Stimulated activated CD8-positive, alpha-beta memory T cell treated with anti-CD3 and anti-CD28 coated beads, Interleukin-7, amount 100 ng/mL, for 1 hour (primary cell): ENCODE data around the gene MUC3A.
"Not testable (repeated sequence)": the region's sequence is repeated elsewhere in the genome, so short reads cannot be mapped to it uniquely, and the experiment has no call there.

Experiments
- DNase-seq, 2 donors: peaks; one replicate each; pipeline ENCODE4 v3.0.0-alpha.2; 2020; ENCODE audit warnings: low read depth in 2 of 2

The MUC3A gene

GRCh38 chr7:100971111-100972001 is 22.0 kb downstream of the MUC3A start:
- DNase-seq: no peak

- DNase-seq: no peak
These were observed 22.6 kb downstream of the MUC3A start for GRCh38 chr7:100972002-100972347.

GRCh38 chr7:100974021-100974420 is 24.7 kb downstream of the MUC3A start:
- DNase-seq: no peak

GRCh38 chr7:100975371-100975821 is 26.1 kb downstream of the MUC3A start:
- DNase-seq: no peak

- no peak for DNase-seq
These were observed 29.0 kb downstream of the MUC3A start for GRCh38 chr7:100978300-100978699.

GRCh38 chr7:100983451-100984187 is 34.3 kb downstream of the MUC3A start:
- no peak for DNase-seq

- DNase-seq: not testable (repeated sequence)
These were observed 35.0 kb downstream of the MUC3A start for GRCh38 chr7:100984241-100984918.

- DNase-seq: not testable (repeated sequence)
These were observed 35.9 kb downstream of the MUC3A start for GRCh38 chr7:100985033-100985797.

GRCh38 chr7:100991631-100992030 is 42.3 kb downstream of the MUC3A start:
- DNase-seq: no peak

GRCh38 chr7:100992280-100992679 is 42.9 kb downstream of the MUC3A start:
- not testable (repeated sequence) for DNase-seq

GRCh38 chr7:100994671-100995070 is 45.3 kb downstream of the MUC3A start:
- not testable (repeated sequence) for DNase-seq

GRCh38 chr7:100998530-100998929 is 49.2 kb downstream of the MUC3A start:
- DNase-seq: not testable (repeated sequence)

GRCh38 chr7:100999334-100999733 is 50.0 kb downstream of the MUC3A start:
- not testable (repeated sequence) for DNase-seq

- not testable (repeated sequence) for DNase-seq
These were observed 50.7 kb downstream of the MUC3A start for GRCh38 chr7:101000025-101000424.

GRCh38 chr7:101002333-101002732 is 53.0 kb downstream of the MUC3A start:
- not testable (repeated sequence) for DNase-seq

- not testable (repeated sequence) for DNase-seq
These were observed 58.0 kb downstream of the MUC3A start for GRCh38 chr7:101007361-101007760.

GRCh38 chr7:101009629-101010028 is 60.3 kb downstream of the MUC3A start:
- no peak for DNase-seq

GRCh38 chr7:101012931-101013330 is 63.6 kb downstream of the MUC3A start:
- DNase-seq: no peak

- no peak for DNase-seq
These were observed 66.3 kb downstream of the MUC3A start for GRCh38 chr7:101015626-101016025.

GRCh38 chr7:101017064-101017777 is 67.9 kb downstream of the MUC3A start:
- peak; percentile 39 to 50 for DNase-seq
